Small intestine (tissue), 7 donors: ENCODE data around the gene INTS1. TPM values are rescaled to one million over a fixed set of nuclear protein-coding genes. Genes with fewer than 3 reads are reported as not detected.

Experiments
- DNase-seq, 2 donors: peaks; one replicate each; pipeline versions ENCODE4 v3.0.0 to v3.0.0-alpha.2; 2013
- FAIRE-seq: peaks from 2 replicates; lab custom pipeline; 2012; peaks lifted over from hg19 to GRCh38; lab: Jason Lieb, UNC
- H3K27ac ChIP-seq, 3 donors: one replicate each; pipeline ENCODE4 v1.5.1; 2013; ENCODE audit warnings: low read length in 2 of 3, mild to moderate bottlenecking in 2 of 3, control low read depth in 1 of 3, inconsistent platforms in 1 of 3, low read depth in 1 of 3, moderate library complexity in 1 of 3
- H3K27me3 ChIP-seq, 3 donors: one replicate each; pipeline ENCODE4 v1.6.1; 2013; ENCODE audit warnings: low read length in 3 of 3, inconsistent platforms in 1 of 3; ENCODE audit not compliant: control insufficient read depth in 3 of 3, insufficient read depth in 3 of 3
- H3K36me3 ChIP-seq, 3 donors: one replicate each; pipeline ENCODE4 v1.6.1; 2013; ENCODE audit warnings: low read length in 3 of 3, inconsistent platforms in 1 of 3, low read depth in 1 of 3, mild to moderate bottlenecking in 1 of 3, moderate library complexity in 1 of 3; ENCODE audit not compliant: control insufficient read depth in 3 of 3, insufficient read depth in 2 of 3
- H3K4me1 ChIP-seq, 3 donors: one replicate each; pipeline ENCODE4 v1.6.1; 2013; ENCODE audit warnings: low read length in 2 of 3, inconsistent platforms in 1 of 3, low read depth in 1 of 3, mild to moderate bottlenecking in 1 of 3, moderate library complexity in 1 of 3; ENCODE audit not compliant: control insufficient read depth in 3 of 3, insufficient read depth in 2 of 3
- H3K4me3 ChIP-seq, 3 donors: one replicate each; pipeline ENCODE4 v1.5.1; 2013; ENCODE audit warnings: low read length in 3 of 3, control low read depth in 1 of 3, inconsistent platforms in 1 of 3, low read depth in 1 of 3, mild to moderate bottlenecking in 1 of 3, moderate library complexity in 1 of 3
- H3K9me3 ChIP-seq, 2 donors: one replicate each; pipeline ENCODE4 v1.6.1; 2013; ENCODE audit warnings: low read depth in 1 of 2, low read length in 1 of 2; ENCODE audit not compliant: control insufficient read depth in 2 of 2, insufficient read depth in 1 of 2
- WGBS, 3 donors: extraction: QIAGEN DNeasy Blood & Tissue Kit; methylation state at CpG; one replicate each; pipeline ENCODE4 v1.1.7; 2013; 5-methylcytosine and 5-hydroxymethylcytosine counted together
- polyA plus RNA-seq, 4 donors: library from polyadenylated mRNA; stranded (reverse) in 3 of 4; unstranded in 1 of 4; fragments of 200-250 nt in 3 of 4; fragments of 120-200 nt in 1 of 4; gene quantifications; one replicate each; pipeline versions ENCODE4 v1.2.1 to v1.2.3, GENCODE V29; 2013
- donor health status: healthy with polysubstance abuse.
- donor health status: control.
- donor health status: control.
- donor health status: Bipolar disorder and iron deficiency.
- donor health status: healthy.

Gene INTS1
- polyA plus RNA-seq, 4 donors: 48.9 to 83.2 (median 68.9) TPM

DNA sequence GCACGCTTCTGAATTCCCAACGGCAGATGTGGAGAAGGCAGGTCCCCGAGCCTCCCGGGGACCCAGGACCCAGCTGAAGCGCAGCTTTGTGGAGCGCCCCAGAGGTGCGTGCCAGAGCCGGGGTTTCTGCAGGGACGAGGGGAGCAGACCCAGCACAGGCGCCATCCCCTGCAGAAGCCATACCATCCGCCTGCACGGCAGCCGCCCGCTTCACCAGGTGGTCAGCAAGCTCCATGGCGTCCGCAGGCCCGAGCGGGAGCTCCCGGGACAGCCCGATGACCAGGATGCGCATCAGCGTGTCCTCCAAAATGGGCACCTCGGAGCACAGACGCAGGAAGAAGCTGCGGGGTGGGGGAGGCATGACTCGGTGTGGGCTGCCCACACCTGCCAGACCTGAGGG, 10.6 kb downstream of the INTS1 start:
- FAIRE-seq (no peak), DNase-seq (no peak)
- Histone ChIP-seq H3K27me3 (no peaks in the 10 kb centered on the region), H3K9me3 (no peaks in the 10 kb centered on the region), H3K36me3 (peaks cover 28 to 94% (median 29%) of the 10 kb centered on the region in 3 donors), H3K27ac (no peak overlapping the region), H3K4me1 (no peaks in the 10 kb centered on the region), H3K4me3 (no peak overlapping the region)
- 95 to 97% (median 97%) methylated on average over 26 of the region's 26 CpGs for WGBS, 3 donors

DNA sequence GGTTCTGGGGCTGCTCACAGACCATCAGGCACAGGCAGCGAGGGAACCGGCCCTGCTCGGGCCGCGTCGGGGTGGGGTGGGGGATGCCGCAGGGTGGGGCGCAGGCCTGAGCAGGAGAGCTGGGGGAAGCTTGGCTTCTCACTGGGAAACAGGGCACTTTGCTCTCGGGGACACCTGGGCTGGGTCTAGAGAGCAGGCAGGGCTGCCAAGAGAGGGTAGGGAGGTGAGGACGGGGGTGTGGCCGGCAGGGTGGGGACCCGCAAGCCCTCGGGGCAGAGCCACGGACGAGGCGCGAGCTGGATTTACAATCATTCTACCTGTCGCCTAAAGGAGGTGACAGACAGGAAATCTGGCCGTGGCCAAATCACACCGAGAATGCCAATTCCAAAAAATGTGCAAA, 11.1 kb downstream of the INTS1 start:
- H3K4me3 ChIP-seq: no peak overlapping the region
- H3K4me1 ChIP-seq: no peaks in the 10 kb centered on the region
- H3K36me3 ChIP-seq: peaks cover 24 to 96% (median 28%) of the 10 kb centered on the region in 3 donors
- H3K27ac ChIP-seq: no peak overlapping the region
- DNase-seq: no peak
- no peaks in the 10 kb centered on the region for H3K9me3 ChIP-seq
- FAIRE-seq: no peak
- 86 to 93% (median 92%) methylated on average over 20 of the region's 20 CpGs for WGBS, 3 donors
- H3K27me3 ChIP-seq: no peaks in the 10 kb centered on the region

DNA sequence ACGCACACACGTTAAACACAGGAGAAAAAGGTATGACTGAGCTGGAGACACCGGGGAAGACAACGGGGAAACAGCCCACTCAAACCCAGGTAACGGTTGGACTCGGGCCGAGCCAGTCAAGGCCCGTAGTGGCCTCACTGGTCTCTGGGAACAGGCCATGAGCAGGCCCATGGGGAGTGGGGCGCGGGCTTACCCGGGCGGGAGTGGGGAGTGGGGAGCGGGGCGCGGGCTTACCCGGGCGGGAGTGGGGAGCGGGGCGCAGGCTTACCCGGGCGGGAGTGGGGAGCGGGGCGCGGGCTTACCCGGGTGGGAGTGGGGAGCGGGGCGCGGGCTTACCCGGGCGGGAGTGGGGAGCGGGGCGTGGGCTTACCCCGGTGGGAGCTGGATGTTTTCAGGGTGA, 11.5 kb downstream of the INTS1 start:
- 92 to 95% (median 94%) methylated on average over 17 to 33 of the region's 33 CpGs for WGBS, 3 donors
- Histone ChIP-seq H3K27me3 (no peaks in the 10 kb centered on the region), H3K9me3 (no peaks in the 10 kb centered on the region), H3K4me1 (no peaks in the 10 kb centered on the region), H3K36me3 (peaks cover 22 to 96% (median 28%) of the 10 kb centered on the region in 3 donors), H3K4me3 (no peak overlapping the region), H3K27ac (no peak overlapping the region)
- FAIRE-seq: no peak
- no peak for DNase-seq

DNA sequence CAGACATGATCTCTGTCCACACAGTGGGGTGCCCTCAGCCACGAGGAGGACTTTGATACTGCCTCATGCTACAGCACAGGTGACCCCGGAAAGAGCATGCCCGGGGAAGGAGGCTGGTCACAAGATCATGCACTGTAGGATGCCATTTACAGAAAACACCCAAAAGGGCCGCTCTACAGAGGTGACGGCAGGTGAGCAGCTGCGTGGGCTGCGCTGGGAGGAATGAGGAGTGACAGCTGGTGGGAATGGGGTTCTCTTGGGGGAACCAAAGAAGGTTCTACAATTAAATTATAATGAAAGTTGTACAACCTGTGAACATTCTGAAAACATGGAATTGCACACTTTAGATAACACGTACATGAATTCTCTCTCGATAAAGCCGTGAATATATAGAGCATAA, 12.0 kb downstream of the INTS1 start:
- H3K4me1 ChIP-seq: no peaks in the 10 kb centered on the region
- FAIRE-seq (no peak), DNase-seq (no peak)
- no peaks in the 10 kb centered on the region for H3K27me3 ChIP-seq
- no peak overlapping the region for H3K27ac ChIP-seq
- H3K4me3 ChIP-seq: no peak overlapping the region
- H3K36me3 ChIP-seq: peaks cover 22 to 96% (median 27%) of the 10 kb centered on the region in 3 donors
- WGBS, 3 donors: 91 to 94% (median 92%) methylated on average over 10 of the region's 10 CpGs
- no peaks in the 10 kb centered on the region for H3K9me3 ChIP-seq

DNA sequence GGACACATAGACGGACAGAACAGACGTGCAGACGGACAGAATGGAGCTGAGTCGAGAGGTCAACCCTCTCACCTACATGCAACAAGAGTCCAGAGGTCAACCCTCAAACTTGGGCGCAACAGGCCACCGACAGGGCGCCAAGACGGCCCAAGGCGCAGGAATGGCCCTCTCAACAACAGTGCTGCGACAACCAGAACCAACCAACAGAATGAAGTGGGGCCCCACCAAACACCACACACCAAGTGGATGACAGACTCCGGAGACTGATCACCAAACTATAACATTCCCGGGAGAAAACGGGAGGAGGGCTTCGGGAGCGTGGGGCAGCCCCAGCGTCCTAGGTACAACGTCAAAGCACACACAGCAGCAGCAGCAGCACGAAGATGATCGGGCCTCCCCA, 13.4 kb downstream of the INTS1 start:
- H3K4me3 ChIP-seq: no peak overlapping the region
- WGBS, 3 donors: 95 to 96% (median 95%) methylated on average over 19 of the region's 19 CpGs
- H3K36me3 ChIP-seq: peaks cover 23 to 98% (median 29%) of the 10 kb centered on the region in 3 donors
- FAIRE-seq (no peak), DNase-seq (no peak)
- H3K27me3 ChIP-seq: no peaks in the 10 kb centered on the region
- no peaks in the 10 kb centered on the region for H3K9me3 ChIP-seq
- H3K27ac ChIP-seq: no peak overlapping the region
- H3K4me1 ChIP-seq: no peaks in the 10 kb centered on the region

DNA sequence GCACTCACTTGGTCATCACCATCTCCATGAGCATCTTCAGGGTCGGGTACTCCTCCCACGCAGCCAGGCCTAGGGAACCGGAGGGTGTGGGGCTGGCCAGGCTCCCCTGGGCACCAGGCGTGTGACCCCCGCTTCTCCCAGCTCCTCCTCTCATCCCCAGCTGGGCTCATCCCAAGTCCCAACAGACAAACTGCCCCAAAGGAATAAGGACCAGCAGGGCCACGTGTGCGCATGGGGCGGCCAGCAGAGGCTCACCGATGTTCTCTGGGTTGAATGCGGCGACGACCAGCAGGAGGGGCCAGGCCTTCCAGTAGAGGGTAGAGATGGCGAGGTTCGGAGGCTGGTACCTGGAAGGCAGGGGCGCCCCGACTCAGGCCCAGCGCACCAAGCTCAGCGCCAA, 14.9 kb downstream of the INTS1 start:
- no peak for FAIRE-seq
- DNase-seq: no peak
- H3K27ac ChIP-seq: no peak overlapping the region
- H3K4me1 ChIP-seq: no peaks in the 10 kb centered on the region
- no peak overlapping the region for H3K4me3 ChIP-seq
- peaks cover 22 to 96% (median 30%) of the 10 kb centered on the region in 3 donors for H3K36me3 ChIP-seq
- H3K27me3 ChIP-seq: no peaks in the 10 kb centered on the region
- H3K9me3 ChIP-seq: no peaks in the 10 kb centered on the region
- WGBS, 3 donors: 95 to 96% (median 96%) methylated on average over 18 of the region's 18 CpGs

DNA sequence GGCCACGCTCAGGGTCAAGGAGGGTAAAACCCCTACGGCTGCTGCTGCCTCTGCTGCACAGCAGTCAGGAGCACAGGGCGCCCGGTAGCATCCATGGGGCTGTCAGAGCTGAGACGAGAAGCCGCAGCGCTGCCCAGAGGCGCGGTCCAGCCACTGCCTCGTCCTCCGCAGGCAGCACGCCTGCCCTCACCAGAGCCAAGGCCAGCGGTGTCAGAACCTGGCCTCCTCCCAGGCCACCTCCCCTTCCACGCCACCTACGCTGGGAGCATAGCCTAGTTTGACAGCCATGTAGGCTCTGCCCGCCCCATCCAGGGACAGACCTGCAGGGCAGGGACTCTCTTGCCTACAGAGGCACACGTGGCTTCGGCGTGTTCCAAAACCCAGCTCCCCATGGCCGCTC, 16.2 kb downstream of the INTS1 start:
- Histone ChIP-seq H3K36me3 (peaks cover 29 to 96% (median 34%) of the 10 kb centered on the region in 3 donors), H3K4me1 (no peaks in the 10 kb centered on the region), H3K4me3 (no peak overlapping the region), H3K9me3 (no peaks in the 10 kb centered on the region), H3K27me3 (no peaks in the 10 kb centered on the region), H3K27ac (no peak overlapping the region)
- WGBS, 3 donors: 89 to 96% (median 91%) methylated on average over 15 to 20 of the region's 20 CpGs
- FAIRE-seq: no peak
- no peak for DNase-seq

DNA sequence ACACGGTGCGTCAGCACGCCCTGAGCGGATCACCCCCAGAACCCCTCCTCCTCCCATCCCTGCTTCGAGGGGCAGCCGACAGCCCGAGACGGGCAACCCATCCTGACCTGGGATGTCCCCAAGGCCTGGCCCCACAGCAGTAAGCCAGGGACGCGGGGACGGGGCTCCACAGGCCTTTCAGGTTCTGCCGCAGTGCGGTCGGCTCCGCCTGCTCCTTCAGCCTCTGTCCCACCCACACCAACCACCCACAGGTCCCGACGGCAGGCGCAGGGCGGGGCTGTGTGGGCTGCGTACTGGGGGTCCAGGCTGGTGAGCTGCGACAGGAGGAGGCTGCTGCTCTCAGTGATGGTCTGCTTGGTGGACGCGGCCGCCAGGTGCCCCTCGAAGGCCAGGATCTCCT, 16.7 kb downstream of the INTS1 start:
- no peak for DNase-seq
- Histone ChIP-seq H3K4me1 (no peaks in the 10 kb centered on the region), H3K36me3 (peaks cover 30 to 97% (median 31%) of the 10 kb centered on the region in 3 donors), H3K27me3 (no peaks in the 10 kb centered on the region), H3K4me3 (no peak overlapping the region), H3K27ac (no peak overlapping the region), H3K9me3 (no peaks in the 10 kb centered on the region)
- WGBS, 3 donors: 90 to 96% (median 95%) methylated on average over 23 to 25 of the region's 25 CpGs
- no peak for FAIRE-seq

DNA sequence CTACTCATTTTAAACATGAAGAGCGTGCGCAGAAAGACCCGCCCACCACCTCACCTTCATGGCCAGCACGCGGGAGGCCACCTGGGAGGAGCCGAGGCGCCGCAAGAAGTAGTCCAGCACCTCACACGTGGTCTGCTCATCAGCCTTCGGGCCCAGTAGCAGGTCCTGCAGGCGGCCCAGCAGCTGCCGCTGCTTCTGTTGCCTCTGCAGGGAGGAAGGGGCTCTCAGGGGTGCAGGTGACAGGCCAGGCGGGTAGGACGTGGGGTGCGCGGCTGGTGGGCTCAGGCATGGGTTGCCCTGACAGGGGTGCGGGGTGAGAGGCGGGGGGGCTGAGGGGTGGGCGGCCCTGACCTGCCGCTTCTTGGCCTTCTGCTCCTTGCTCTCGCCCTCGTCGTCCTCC, 17.6 kb downstream of the INTS1 start:
- FAIRE-seq (no peak), DNase-seq (no peak)
- no peak overlapping the region for H3K27ac ChIP-seq
- no peak overlapping the region for H3K4me3 ChIP-seq
- no peaks in the 10 kb centered on the region for H3K9me3 ChIP-seq
- peaks cover 22 to 97% (median 27%) of the 10 kb centered on the region in 3 donors for H3K36me3 ChIP-seq
- no peaks in the 10 kb centered on the region for H3K27me3 ChIP-seq
- H3K4me1 ChIP-seq: no peaks in the 10 kb centered on the region
- 94 to 96% (median 96%) methylated on average over 19 to 23 of the region's 23 CpGs for WGBS, 3 donors
